DMS153 (cell line): ENCODE data around the gene RPS6KA2.
A peak's percentile ranks its signal among the peaks of the same experiment; 100 is the strongest.
"Not testable (repeated sequence)": the region's sequence is repeated elsewhere in the genome, so short reads cannot be mapped to it uniquely, and the experiment has no call there.

Experiments
- DNase-seq: peaks from one replicate; lab custom pipeline; 2025; lab: John Stamatoyannopoulos, UW

Gene RPS6KA2

DNA sequence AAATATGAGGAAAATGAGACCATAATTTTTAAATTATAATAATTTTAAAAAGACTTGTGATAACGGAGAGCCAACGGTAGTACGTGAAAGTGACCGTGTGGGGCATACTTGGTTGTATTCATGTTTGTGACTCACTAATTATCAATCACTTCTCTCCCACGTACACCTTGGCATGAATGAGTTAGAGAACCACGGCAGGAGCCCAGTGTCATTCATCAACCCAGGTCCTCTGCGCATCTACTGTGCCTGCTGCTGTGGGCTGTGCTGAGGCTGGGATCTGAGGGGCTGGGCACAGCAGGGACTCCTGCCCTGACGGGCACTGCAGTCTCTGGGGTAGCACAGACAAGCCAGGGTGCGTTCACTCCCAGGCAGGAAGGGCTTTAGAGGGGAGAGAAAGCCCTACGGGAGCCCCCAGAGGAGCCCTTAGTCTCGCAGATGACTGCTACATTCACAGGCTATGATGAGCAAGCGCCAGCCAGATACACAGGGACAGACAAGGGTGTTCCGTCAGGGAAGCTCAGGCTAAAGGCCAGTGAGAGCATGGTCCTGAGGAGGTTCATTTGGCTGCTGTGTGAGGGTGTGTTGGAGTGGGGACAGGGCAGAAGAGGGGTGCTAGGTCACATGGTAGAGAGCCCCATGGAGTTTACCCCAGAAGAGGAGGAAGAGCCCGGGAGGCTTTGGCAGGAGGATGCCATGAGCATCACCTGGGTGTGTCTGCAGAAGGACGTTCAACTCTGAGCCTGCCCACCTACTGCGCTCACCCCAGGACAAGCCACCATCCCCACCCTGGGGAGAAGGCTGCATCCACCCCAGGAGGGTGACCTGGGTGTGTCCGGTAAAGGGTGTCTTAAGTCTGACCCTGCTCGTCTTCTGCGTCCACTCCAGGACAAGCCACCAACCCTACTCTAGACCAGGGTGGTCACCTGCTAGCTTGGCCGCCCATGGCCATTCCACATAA lies 8.2 kb upstream of the RPS6KA2 start:
- no peak for DNase-seq

DNA sequence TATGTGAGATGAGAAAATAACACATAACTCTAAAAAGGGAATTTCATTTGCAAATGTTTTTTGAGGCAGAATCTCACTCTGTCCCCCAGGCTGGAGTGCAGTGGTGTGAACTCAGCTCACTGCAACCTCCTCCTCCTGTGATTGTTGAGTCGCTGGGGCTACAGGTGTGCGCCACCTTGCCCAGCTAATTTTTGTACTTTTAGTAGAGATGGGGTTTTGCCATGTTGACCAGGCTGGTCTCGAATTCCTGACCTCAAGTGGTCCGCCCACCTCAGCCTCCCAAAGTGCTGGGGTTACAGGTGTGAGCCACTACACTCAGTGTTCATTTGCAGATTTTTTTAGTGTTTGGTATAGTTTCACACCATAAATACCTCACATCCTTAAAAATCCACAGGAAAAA lies 7.5 kb upstream of the RPS6KA2 start:
- not testable (repeated sequence) for DNase-seq

DNA sequence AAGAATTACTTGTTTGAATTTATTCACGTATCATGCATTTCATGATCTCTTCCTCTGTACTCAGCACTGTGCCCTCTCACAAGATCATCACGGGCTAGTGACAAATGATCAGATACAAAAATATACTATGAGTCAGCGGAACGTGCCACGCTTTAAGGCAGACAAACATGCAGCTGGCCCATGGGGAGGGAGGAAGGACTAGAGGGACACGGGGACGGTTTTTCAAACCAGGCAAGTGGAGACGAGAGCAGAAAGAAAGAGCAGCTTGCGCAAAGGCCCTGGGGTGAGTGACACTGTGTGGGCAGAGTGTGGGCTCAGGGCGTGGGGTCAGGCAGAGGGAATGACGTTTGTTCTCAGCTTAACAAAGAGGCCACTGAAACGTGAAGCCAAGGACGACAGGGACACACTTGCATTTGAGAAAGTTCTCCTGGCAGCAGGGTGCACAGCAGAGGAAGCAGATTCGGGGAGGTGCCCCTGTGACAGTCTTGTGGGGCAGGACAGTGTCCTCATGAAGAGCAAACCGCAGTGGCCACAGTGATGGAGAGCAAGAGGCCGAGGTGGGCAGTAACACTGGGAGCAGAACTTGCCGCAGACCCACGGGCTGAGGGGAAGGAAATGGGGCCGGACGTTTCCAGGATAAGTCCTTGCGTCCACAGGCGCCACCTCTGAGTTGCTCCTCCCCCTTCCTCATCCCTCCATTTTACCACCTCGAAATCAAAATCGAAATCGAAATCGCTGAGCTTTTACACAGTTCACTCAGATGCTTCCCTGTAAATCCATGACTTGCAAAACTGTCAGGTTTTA lies 6.9 kb upstream of the RPS6KA2 start:
- no peak for DNase-seq

DNA sequence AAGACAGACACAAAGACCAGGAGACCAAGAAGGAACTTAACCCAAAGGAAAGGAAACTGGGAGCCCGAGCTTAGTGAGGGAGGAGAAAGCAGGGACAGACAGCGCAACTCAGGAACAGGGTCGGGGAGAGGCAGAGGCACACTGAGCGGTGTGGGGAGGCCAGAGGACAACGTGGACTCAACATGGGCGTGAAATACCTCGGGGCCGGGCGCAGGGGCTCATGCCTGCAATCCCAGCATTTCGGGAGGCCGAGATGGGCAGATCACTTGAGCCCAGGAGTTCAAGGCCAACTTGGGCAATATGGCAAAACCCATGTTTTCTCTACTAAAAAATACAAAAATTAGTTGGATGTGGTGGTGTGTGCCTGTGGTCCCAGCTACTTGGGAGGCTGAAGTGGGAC lies 5.7 kb upstream of the RPS6KA2 start:
- no peak for DNase-seq

DNA sequence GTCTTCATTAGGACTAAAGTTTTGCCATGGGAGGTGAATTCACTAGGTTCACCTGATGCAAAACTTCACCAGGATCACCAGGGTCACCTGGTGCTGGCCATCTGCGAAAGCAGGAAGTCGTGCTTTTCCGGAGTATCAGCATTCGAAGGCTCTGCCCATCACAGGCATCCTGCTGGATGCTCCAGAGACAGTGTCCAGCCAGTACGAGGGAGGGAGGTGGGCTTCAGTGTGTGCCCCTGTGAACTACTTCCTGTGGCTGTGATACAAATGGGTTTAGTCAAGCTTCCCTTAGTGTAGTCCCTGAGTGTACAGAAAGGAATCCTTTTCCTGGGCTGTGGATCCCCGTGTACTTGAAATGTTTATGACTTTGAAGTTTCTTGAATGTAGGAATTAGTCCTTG lies 3.4 kb upstream of the RPS6KA2 start:
- DNase-seq: no peak

DNA sequence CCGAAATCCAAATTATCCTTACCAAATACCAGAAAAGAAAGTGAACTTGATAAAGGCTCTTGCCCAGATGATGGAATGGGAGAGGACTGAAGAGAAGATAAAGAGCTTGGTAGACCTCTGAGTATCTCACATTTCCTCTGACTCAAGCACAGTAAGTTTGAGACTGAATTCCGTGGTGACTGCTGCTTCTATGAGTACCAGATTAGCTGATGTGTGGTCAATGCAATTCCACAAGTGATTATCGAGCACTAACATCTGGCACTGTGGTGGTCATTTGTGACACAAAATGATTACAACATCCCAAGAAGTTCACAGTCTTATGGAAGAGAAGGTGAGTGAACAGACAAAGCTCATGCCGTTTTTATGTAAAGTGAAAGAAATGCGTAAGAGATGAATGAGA lies 2.6 kb upstream of the RPS6KA2 start:
- no peak for DNase-seq

DNA sequence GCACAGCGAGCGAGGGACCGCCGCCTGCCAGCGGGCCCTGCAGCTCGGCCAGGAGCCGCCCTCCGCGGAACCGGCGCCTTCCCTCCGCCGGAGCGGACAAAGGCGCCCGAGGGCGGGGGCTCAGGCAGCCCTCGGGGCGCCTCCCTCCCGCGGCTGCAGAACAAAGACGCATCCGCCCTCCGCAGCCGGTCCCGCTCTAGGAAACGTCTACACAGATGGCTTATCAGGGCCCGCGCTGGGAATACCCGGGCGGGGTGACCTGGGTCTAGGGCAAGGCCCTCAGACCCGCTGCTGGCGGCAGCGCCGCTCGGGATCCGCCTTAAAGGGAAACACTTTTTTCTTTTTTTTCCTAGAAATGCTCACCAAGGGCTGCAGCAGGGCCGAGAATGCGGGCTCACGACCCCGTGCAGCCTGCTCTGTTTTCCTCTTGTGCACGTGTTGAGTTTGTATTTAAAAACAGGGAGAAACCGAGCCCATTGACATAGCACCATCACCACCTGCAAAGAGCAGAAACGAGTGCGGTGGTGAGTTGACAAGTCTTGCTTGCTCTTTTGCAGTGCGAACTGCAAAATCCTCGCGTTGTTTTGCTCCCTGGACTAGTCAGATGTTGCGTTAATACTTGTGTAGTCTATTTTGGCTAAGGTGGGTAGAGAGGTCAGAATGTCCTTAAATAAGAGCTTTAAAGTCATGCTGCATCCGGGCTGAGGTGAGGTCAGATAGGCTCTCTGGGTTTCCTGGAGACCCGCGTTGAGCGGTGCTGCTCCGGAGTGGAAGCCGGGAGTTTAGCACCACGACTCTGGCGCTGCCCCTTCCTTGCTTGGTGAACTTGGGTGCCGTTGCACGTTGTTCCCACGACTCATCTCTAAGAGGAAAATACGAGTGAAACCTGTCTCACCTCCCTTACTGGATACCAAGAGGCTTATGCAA lies 1.1 kb upstream of the RPS6KA2 start:
- peak; percentile 46 for DNase-seq

DNA sequence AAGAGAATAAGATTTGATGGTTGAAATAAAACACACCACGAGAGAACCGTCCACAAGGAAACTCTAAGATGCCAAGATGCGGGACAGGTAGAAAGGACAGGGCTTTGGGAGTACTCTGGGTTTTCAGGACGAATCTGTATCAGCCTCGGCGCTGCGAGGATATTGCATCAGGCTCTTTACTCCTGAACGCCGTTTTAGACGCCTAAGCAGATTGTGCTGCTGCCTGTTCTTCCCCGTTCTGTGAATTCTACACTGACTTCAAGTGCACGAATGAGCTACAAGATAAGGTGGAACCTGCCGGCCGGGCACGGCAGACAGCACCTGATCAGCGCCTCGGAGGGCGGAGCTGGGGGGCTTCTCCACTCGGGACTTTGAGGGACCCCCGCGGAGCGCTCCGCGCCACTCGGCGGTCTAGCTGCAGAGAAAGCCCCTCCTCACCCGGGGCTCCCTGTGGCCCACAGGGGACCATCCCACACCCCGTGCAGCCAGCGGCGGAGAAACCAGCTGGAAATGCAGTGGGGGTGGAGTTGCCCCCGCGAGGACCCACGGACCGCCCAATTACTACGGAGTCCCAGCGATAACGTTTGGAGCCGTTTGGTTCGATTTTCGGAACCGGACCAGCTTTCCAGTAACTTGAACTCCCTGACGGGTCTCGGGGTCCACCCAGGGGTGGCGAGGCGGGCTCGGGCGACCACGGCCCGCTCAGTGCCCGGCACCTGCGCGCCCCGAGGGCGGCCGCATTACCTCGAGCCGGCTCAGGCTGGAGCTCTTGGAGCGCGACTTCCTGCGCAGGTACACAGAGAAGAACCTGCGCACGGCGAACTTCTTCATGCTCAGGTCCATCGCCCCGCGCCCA lies 646 bp downstream of the RPS6KA2 start:
- DNase-seq: peak; percentile 60

DNA sequence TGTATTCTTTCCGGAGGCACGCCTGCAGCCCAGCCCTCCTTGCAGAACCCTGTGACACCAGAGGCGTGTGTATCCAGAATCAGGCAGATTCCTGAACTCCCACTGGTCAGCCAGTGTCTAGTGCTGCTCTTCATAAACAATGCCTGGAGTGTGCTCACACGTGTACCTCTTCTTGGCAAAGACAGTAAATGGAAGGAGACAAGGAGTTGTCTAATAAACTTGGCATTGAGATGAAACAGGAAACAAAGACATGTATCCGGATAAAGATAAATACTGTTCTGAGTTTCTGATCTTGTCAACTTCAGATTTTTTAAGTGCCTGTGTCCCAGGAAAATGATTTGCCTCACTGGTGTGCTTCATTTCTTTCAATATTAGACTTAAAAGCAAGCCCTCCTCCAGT lies 1.7 kb downstream of the RPS6KA2 start:
- DNase-seq: no peak

DNA sequence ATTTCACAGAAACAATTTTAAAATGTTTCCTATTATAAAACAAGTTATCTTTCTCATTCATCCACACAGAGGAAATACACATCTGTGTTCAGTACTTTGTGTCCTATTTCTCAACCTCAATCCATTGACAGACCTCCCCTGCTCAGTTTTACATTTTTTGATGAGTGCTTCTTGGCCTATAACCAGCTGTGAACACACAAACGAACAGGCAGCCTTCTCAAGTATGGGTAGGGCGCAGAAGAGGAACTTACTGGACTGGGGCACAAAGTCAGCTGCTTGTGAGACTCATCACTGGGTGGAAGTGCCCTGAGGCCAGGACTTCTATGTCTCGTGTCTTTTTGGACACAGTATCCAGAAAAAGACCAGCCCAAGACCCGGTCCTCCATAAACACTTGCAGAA lies 2.8 kb downstream of the RPS6KA2 start:
- no peak for DNase-seq

DNA sequence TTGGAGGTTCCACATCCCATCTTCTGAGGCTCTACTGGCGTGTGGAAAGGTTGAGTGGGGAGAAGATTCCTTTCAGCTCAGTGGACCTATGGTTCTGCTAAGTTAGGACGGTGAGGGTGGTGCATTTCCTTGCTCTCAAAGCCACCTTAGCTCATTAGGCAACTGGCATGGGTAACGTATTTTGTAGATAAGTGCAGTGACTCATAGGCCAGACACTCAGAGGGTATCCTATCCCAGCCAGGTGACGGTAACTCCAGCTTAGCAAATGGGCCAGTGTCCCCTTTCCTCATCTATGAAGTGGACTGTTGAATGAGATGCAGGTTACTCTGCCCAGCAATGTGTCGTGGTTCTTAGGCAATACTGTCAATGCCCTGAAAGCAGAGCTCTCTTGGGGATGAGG lies 3.7 kb downstream of the RPS6KA2 start:
- DNase-seq: no peak

DNA sequence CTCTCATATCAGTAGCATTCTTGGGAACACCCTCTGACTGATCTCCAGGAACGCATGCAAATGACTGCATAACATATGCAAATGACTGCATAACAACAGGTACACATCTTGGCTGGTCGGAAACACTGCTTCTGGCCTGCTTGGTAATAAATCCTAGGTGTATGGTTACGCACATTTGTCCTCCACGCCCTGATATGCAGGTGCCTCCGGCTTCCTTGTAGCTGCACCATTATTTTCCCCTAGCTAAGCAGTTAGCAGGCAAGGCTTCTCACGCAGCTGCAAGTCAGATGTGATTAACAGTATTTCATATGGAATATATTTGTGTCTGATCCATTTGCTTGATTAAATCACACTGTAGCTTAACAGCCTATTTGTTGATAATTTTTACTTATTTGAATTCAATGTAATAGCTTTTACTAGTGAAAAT lies 5.9 kb downstream of the RPS6KA2 start:
- DNase-seq: no peak

DNA sequence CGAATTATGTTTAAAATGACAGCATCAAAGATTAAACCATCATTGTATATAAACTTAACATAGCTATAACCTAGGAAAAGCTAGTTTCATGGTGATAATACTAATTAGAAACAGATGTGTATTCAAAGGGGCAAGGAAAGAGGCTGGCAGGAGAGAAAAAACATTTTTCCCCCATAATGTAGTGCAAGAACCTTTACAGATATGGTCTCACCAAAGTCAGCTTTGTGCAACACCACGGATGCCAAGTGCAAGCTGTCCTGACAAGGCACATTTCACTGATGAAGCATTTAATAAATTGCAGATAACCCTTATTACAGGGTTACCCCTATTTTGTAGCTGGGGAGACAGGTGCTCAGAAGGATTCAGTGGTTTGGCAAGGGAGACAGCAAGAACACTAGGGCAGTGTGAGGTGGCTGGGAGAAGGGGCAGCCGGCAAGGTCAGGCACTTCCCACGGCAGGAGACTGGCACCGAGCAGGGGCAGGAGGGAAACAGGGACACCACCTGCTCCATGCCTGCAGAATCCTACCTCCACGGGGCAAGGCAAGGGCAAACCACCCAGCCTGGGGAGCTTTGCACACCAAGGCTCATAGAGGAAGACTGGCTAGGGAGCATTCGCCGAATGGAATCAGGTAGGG lies 6.5 kb downstream of the RPS6KA2 start:
- DNase-seq: no peak

DNA sequence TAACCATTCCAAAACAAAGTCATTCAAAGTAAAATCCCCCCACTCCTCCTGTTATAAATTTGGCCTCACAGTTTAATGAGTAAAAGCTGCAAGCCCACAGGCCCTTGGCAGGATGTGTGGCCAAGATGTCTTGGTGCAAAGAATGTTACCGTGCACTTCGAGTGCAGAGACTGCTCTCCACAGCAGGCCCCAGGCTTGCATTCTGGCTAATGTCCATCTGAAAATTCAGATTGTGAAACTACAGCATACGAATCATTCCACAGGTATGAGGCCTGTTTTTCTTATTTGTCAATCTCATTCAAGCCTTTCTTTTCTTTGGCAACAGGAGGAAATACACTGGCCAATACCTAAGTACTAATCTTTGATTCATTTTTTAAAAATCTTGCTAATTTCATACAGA lies 7.1 kb downstream of the RPS6KA2 start:
- DNase-seq: no peak

DNA sequence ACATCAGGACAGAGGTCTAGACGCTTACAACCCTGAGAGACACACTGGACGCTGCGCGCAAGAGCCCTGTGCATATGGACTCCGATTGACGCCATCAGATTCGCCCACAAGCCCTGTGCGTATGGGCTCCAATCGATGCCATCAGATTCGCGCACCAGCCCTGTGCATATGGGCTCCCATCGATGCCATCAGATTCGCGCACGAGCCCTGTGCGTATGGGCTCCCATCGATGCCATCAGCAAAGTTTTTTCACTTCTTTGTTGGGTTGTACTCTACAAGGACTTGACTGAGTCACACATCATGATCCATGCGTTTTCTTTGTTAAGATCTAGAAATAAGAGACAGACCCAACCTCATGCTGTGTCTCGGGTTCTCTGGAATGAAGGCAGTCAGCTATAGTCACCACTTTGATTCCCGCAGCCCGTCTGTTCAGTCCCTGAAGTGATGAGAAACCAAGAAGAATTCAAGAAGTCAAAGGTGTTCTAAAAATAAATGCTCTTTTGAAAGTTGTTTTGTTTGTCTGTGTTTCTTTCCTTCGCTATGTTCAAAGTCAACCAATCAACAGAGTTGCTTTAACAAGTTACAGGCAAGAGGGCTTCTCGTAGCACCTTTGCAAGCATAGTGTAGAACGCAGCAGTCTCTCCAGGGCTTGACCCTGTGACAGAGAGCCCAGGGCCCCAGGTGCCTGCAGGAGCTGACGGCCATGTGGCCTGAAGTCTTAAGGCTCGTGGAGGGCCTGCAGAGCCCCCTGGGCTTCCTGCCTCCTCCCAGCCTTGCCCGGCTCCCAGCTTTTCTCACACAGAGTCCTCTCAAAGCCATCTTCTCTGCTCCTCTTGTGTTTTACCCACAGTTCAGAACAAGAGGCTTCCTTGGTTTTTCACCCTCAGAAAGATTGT lies 7.9 kb downstream of the RPS6KA2 start:
- DNase-seq: no peak

DNA sequence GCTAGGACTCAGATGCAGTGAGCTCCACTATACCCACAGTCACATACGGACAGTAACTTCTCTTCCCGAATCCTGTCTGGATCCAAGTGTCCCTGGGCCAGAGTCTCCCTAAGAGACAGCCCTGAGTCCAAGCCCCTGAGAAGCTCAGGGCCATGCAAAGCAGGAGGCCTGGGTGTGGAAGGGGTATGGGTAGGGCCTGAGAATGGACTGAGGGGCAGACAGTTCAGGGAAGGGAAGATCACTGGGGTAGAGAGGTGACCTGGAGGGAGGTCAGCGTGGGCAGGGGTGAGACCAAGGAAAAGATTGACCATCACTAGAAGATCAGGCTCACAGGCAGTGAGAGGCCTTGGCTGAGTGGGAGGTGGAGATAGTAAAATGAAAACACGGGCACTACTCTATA lies 8.8 kb downstream of the RPS6KA2 start:
- no peak for DNase-seq

DNA sequence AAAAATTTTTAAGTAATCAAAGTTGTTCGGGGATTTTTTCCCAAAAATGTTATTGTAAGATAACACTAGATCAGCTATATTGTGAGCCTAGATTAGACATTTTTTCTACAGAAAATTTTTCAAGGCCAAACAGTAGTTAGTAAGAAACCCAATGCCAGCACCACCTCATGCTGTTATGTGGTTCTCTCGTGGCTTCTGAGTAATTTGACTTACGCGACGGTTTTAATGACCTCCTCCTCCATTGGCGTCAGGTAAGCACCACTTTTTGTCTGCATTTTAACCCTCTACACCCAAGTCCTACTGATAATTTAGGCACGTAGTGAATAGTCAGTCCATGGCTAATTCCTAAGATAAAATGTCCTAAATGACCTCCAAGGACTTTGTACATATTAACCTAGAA lies 9.7 kb downstream of the RPS6KA2 start:
- no peak for DNase-seq

DNA sequence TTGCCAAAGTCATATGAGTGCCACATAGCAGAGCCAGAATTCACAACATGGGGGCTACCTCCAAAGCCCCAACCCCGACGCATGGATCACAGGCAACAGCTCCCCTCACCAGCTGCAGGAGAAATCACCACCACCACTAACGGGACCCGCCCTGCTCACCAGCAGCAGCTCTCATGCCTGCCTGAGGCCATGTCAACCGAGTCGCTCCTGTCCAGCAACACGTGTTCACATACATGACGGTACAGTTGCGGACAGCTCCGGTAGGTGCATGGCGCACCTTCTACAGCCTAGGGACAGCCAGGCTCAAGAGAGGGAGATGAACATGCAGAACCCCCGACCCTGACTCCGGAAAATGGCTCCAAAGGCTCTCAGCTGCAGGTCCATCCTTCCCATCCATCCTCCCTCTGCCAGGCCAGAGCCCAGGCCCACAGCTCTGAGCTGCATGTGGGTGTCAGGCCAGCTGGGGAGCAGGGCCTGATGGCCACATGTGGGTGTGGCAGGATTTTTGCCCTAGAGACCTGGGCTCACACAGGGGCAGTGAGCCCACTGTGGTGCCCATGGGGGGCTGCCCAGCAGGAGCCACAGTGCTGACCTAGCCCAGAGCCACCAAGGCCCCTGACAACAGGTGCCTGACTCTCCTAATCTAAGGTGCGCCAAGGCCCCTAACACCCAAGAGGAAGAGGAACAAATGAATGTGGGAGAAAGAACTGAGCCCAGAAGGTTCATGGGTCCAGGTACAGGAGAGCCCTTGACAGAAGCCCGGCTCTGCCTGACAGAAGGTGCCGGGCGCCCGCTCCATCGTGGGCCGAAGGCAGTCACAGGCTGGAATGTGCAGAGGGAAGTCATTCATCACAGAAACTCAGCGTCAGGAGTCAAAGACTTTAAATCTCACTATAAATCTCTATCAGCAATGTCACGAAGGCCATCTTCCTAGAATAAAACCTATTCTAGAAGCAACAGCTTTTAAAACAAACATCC lies 10.5 kb downstream of the RPS6KA2 start:
- no peak for DNase-seq
